Mesenteric fat pad (tissue), 1 donor: Measurements from ENCODE around the gene FARP1. TPM values are rescaled to one million over a fixed set of nuclear protein-coding genes. Genes with fewer than 3 reads are reported as not detected.

ENCODE experiments used
- DNase-seq: peaks from one replicate; pipeline ENCODE4 v3.0.0-alpha.2; 2020; ENCODE audit warnings: low spot score
- total RNA-seq: library from RNA; stranded (reverse); fragmentation: NEBNext Ultra II Directional; extraction: Animal tissue kit (Norgen Biotek cat#: 25700); gene quantifications from one replicate; pipeline ENCODE4 v1.2.1, GENCODE V29; 2021
- donor health status: DM: yes; HTN: yes; CAD: no.

Gene FARP1
- total RNA-seq, 1 donor from 2014 or later, result 42.5 TPM

DNA sequence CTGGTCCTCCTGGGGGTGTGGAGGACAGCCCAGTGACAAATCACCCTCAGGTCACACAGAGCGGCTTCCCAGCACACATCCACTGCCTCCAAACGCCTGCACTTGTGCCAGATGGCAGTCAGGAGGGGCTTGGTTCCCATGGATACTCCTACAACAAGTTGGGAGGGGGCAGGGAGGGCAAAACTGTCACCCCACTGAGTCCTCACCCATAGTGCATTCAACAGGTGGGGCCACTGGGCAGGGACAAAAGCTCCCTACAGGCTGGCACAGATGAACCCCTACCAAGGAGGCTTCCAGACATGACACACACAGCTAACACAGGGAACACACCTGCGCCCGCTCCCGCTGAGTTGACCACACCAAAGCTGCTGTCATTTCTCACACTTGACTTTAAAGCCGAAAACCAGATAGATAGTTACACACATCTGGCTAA, 313.5 kb downstream of the FARP1 start:
- no peak for DNase-seq

DNA sequence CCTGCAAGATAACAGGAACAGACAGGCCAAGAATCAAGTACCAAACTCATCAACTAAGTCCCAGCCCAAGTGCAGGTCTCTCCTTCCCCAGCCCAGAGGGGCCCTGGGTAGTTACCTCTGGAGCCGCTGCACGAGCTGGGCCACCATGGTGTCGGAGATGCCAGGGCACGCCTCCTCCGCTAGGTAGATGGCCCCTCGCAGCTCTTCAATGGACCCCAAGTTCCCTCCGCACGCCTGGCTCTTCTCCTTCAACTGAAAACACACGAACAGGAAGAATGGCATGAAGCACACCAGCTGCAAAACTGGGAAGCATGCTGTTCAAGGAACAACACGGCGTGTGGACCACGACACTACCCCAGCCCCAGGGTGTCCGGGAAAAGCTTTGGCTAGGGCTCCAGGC, 314.2 kb downstream of the FARP1 start:
- no peak for DNase-seq

DNA sequence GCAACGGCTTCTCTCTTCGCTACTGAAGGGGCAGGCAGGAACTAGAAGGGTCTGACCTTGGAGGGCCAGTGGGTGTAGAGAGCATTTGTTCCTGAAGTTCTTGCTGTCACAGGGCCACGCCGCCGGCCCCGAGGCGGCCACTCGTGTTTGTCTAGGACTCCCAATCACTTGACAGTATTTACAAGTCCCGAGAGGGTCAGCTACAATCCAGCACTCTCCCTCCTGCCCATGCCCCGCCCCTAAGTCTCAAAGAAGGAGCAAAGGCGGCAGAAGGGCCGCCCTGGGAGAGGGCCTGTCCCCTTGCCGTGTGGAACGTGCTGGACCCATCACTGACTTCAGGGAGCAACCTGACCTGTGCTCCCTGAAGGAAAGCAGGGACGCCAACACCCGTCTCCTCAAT, 315.5 kb downstream of the FARP1 start:
- DNase-seq, result no peak

DNA sequence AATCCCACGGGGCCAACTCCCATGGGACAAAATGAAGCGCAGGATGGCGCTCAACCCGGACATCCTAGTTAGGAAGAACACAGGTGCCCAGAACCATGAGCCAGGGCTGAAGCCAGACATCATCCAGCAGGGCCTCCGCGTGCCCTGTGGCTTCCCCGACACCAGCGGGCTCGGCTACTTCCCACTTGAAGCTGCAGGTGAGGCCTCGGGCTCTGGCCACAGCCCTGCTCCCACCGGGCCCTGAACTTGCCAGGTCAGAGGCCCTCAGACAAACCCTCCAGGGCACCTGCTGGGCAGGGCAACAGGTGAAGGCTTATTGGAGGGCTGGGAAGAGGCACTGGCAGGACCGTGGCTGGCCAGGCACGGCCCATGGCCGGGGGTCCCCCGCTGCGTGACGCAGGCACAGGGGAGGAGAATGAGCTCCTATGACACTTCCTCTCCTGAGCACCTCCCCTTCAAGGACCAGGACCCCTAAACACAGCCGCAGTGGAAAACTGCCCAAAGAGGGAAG, 316.3 kb downstream of the FARP1 start:
- DNase-seq, result no peak

DNA sequence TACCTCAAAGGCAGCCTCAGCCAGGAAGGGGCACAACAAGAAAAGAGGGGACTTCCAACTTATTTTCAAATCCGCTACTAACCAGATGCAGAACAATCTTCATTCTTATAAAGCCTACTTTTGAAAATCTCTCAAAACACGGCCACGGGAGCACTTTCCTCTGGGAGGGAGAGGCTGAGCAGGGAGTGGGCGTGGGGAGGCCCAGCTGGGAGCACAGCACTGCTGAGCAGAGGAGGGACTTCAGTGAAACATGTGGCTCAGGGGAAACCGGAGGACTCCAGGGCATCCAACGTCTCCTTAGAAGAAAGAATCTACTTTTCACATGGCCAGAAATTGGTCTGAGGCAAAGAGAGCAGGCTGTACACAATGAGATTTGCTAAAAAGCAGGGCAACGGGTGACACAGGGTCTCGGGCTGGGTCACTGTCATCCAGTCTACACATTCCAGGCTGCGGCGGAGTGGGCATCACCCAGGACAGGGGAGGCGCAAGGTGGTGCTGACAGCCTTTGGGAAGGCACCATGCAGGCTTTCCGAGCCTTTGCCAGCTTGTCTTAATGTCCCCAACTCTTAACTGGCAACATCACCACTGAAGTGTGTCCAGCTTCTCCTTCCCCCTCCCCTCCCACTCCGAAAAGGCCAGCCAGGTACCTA, 317.0 kb downstream of the FARP1 start:
- no peak for DNase-seq

DNA sequence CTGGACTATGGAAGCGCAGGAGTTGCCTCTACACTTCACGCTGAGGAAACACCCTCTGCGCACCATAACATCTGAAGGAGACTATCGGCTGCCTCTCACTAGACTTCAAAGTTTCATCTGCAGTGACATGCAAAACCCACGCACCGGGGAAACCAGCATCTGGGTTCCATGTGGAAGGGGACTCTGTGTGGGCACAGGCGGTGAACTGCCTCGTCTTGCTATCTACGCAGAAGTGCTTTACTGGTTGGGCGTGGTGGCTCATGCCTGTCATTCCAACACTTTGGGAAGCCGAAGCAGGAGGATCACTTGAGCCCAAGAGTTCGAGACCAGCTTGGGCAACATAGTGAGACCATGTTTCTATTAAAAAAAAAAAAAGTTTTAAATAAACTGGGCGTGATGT, 317.6 kb downstream of the FARP1 start:
- DNase-seq, result no peak

DNA sequence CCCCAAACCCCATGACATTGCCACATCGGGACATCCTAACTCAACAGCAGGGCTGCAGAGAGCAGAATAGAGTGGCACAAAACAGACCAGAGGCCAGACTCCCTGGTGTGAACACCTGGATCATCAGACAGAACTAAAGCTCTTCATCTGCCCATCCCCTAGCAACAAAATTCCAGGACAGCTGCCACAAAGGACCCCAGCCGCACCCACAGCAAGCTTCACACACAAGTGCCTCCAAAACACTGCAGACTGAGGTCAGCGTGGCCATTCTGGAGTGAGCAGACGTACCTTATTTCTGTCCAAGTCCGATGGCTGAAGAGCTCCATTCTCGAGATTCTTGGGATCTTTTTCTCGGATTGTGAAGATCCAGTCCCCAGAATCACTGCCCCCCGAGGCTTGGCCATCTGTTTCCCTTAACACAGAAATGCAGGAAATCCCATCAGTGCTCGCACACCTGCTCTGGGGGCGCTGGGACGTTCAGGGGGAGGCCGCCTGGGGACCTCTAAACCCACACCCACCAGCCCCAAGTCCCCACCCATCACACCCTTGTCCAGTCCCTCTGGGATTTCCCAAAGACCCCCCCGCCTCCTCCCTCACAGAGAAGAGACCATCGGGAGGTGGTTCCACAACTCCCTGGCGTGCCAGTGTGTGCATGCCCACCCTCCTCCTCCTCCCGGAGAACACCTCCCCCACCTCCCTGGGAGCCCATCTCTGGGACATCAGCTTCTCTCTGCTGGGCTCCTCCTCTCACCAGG, 318.8 kb downstream of the FARP1 start:
- no peak for DNase-seq

DNA sequence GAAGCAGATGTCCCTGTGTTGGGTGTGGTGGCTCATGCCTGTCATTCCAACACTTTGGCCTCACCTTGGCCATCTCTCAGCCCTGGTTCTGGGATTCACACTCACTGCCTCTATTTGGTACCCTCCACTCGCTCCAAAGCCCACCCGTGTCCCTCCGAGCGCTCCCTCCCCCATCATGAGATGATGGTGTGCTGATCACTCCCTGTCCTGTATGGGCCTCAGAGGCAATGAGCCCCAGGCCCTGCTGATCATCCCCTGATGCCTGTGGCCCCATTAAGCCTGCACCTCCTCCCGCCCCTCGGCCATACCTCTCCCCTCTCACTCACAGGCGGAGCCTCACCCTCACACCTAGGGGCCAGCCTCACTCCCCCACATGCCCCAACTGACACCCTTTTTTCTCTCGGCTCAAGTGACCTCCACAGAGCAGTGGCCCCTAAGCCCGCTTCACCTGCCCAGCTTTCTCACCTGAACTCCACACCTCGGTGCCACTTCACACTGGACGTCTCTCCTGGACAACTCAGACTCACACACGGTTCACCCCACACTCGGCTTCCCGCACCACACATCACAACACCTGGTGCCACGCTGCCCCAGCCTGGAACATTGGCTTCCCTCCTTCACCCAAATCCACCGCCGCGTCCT, 319.5 kb downstream of the FARP1 start:
- no peak for DNase-seq

DNA sequence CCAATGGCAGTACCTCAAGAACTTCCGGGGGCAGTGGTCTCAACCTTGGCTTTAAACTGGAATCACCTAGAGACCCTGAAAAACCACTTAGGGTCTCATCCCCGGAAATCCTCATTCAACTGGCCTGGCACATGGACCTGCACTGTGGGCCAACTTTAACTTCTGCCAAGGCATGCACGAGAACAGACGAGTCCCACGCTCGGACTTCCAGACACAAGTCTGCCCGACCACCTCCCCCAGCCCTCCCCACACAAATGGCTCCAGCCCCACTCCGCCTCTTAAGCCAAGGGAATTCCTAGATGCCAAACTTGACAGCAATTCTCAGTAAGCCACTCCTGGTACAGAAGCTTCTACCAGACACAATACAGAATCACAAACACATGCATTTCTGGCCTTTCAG, 320.1 kb downstream of the FARP1 start:
- DNase-seq, result no peak

DNA sequence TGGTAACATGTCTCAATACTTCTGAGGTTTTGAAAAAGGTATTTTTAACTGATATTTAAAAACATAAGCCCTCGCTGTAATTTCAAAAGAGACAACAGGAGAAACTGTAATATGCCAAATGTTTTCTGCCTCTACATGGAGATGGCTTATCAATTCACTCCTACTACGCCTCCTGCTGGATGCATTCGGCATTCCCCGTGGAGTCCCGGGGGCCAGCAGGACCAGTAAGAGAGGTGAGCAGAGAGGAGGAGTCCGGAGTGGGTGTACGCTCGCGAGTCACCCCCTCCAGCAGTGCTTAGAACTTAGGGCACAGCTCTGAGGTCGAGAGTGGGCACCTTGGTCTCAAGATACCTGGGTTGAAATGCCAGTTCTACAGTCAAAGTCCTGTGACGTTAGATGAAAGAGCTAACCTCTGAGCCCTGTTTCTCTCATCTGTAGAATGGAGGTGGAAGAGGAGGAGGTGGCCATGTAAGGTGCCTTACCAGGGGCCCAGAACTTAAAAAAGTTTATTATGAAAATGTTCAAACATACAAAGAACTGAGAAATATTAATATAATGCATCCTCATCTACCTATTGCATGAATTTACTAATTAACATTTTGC, 323.8 kb downstream of the FARP1 start:
- DNase-seq, result no peak

DNA sequence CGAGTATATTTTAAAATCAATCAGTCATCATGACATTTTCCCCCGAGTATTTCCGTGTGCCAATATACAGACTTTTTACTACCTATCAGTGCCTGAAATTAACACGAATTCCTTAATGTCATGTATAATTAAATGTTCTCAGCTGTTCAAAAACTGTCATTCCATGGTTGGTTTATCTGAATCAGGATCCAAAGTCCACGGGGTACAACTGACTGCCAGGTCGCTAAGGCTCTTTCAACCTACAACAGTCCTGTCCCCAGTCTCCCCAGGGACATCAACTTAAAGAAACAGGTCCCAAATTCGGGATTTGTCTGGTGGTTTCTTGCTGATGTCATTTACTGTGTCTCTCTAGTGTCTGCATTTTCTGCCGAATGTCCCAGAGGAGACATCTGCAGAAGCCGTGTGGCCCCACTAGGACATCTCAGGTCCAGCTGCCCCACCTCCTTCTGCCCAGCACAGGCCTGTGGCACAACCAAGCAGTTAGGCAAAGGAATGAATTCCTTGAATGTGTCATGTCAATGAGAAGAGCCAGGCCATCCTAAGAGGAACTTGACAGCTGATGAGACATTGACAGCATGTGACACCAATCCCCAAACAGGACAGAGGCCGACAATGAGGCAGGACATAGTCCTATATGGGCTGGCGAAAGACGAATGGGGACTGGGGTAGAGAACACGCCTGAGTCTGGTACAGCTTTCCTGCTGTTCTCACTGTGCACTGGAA, 324.5 kb downstream of the FARP1 start:
- DNase-seq, result no peak

DNA sequence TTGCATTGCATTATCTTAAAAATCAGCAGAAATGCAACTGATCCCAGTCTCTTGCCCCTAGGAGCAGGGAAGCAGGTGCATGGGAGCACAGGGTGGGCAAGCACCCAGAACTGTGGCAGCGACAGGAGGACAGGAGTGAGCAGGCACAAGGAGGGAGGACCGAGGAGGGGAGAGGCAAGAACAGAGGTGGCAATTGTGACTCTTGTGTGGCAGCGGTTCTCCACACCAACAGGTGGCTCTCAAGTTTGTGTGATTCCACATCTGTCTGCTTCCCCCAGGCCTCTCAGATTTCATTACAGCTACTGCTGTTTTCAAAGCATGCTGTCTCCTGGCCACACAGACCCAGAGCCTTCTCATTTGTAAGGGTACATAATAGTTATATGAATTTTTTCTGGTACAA, 325.5 kb downstream of the FARP1 start:
- DNase-seq, result no peak

DNA sequence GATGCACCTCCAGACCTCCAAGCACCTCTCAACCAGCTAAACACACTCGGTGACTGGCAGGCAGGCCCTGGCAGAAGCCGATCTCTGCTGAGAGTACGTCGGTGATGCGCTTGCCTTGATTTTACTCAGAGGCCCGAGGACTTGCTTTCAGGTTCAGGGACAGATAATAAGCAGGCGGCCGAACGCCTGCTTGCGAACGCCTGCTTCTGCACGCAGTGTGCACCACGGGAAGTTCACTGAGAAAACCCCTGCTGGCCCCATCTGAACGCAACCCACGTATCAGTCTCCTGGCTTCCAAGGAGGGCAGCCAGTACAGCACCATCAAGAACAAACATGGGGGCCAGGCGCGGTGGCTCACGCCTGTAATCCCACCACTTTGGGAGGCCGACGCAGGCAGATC, 326.0 kb downstream of the FARP1 start:
- DNase-seq, result no peak

DNA sequence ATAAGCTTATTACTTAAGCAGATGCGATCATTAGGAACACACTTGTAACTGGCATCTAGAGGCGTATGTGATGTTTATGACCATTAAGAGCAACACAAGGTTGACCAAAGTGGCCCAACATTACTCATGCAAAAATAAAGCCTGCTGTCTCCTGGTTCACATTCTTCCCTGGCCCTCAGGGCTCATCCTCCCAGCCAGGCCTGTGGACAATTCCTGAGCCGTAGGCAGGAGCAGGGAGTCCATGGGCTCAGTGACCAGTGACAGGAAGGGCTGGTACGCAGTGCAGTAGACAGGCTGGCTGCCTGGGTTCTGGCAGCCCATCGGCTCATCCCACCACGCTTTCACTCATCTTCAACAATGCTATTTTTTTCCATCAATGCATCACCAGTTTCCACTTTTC, 328.0 kb downstream of the FARP1 start:
- no peak for DNase-seq

DNA sequence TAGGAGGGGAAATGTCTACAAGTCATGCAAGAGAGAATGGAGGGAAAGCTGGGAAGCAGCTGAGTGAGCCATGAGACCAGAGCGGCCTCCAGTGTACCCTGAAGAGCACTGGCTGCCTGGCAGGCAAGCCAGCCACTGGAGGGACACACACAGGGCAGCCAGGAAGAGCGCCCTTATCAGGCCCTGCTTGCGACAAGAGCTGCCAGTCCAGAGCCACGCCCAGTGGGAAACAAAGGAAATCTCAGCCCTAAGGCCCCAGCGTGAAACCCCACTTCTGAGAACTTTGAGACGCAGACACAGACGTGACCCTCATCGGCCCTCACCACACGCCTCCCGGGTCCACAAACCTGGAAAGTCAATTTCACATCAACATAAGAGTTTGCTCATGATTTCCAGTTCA, 329.0 kb downstream of the FARP1 start:
- no peak for DNase-seq

DNA sequence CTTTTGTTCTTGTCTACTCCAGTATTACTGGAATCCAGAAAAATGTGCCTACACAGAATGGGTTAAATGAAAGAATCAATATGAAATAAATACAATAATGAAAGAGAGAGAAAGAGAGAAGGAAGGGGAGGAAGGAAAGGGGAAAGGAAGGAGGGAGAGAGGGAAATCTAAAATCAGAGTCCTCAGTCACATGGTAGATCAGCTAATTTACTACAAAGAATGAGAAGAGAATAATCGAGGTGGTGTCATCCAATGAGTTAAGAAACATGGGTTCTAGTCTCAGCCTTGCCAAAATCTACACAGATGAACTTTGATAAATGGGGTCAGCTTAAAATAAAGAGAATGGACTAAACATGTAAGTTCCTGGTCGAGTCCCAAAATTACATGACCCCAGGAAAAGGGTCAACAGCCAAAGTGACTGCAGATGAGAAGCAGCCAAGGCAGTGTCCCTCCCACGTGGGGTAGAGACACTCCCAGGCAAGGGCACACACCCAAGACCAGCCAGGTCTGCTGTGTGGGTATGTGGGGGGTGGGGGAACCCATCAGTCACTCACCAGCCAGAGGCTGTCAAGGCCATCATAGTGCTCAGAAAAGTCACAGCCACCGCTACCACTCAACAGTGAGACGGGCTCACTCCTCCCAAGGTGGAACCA, 330.4 kb downstream of the FARP1 start:
- no peak for DNase-seq

DNA sequence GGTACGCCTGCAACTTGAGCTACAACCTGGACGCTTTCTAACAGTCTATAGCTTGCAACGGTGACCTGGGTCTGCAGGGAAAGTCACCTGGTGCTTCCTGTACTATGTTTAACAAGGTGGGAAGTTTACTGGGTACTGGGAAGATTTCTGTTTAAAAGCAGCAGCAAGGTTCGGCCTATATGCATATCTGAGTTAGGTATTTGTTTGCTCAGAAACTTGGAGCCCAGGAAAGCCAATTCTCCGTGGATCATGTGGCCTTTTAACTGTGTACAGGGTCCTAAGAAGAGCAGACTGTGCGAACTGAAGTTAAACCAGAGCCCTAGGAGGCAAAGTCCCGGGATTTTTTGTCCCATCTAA, 330.9 kb downstream of the FARP1 start:
- no peak for DNase-seq

DNA sequence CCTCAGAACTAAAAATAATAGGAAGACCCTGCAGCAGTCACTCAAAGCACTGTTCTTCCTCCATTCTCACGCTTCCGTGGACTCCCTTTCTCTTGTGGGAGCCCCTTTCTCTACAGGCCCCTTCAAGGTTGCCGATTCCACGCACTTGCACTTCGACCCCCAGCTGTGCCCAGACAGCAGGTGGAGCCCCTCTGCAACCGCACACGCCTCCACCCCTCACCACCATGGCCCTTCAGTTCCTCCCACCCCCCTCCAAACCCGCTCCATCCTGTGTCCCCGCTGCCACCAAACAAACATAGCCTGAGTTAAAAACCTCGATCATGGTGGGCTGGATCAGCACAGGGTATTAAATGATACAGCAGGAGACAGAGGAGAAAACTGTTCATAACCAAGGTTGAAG, 331.4 kb downstream of the FARP1 start:
- no peak for DNase-seq

DNA sequence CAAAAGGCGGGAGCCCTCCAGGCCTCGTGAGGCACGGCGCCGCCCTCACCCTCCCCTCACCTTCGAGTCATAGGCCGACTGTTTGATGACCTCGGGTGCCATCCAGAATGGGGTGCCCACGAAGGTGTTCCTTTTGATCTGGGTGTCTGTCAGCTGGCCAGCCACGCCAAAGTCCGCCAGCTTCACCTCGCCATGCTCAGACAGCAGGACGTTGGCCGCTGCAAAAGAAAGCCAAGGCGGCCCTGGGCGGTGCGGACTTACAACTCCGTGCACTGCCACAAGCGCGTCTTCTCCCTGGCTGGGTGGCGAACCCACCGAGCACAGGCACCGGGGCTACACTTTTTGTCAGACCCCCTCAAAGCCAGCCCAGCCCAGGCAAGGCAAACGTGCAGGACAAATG, 331.9 kb downstream of the FARP1 start:
- DNase-seq, result no peak

DNA sequence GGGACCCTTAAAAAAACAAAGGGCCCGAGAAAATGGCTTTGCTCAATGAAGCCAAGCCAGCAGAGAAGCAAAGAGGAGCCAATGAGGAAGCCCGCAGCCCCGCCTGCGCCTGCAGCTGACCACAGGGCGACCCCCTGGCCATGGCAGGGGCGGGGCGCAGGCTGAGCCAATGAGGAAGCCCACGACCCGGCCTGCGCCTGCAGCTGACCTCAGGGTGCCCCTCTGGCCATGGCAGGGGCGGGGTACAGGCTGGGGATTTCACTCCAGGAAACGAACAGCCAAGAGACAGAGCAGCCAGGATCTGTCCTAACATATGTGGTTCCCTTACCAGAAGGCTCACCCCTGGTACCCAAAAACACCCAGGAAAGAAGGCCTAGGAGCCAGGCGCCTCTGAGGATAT, 332.6 kb downstream of the FARP1 start:
- DNase-seq, result no peak

DNA sequence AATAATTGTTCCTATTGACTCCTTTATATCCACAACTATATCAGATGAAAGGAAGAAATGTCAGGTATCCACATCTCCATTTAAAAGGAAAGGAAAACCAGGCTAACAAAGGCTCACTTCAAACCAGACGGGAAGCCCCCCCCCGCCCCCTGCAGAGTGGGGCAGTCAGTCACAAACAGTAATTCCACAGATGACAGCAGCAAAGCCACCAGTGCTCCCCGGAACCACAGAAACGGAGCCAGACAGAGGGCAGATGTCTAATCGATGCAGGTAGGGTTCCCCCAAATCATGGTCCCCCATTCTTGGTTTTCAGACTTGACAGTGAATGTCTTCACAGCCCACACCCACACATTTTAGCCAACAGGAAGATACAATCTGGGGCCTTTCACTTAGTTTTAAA, 333.2 kb downstream of the FARP1 start:
- DNase-seq, result no peak
